Lower leg skin (tissue), 4 donors: ENCODE measurements around the gene DNAAF8. TPM values are rescaled to one million over a fixed set of nuclear protein-coding genes. Genes with fewer than 3 reads are reported as not detected.

ENCODE experiments used
- DNase-seq, 2 donors: peaks; one replicate each; pipeline ENCODE4 v3.0.0-alpha.2; 2019; ENCODE audit warnings: low spot score in 2 of 2
- H3K4me3 ChIP-seq: fragments of 200-600 bp; sonication (generic); 2 replicates; pipeline ENCODE4 v1.5.1; 2017; ENCODE audit warnings: mild to moderate bottlenecking, low read depth; ENCODE audit not compliant: poor library complexity, severe bottlenecking
- POLR2A ChIP-seq, 2 donors: fragments of 450-650 bp; IDR thresholded peaks; one replicate each; pipeline ENCODE4 v1.6.1; 2016 to 2017; ENCODE audit warnings: antibody characterized with exemption in 2 of 2, mild to moderate bottlenecking in 1 of 2, moderate library complexity in 1 of 2
- WGBS, 2 donors: methylation state at CpG; one replicate each; pipeline ENCODE4 v1.1.5; 2018; 5-methylcytosine and 5-hydroxymethylcytosine counted together
- intact Hi-C: fragments of 100-400 bp; cut with DNase I; formaldehyde crosslinking; loops from one replicate; pipeline ENCODE4 v1.15.0; 2023; ENCODE audit warnings: low total_unique reads
- total RNA-seq, 4 donors: library from RNA; depleted of rRNA; stranded (reverse); fragments of >200 nt; gene quantifications; one replicate each; pipeline ENCODE4 v1.1.0, GENCODE V29; 2016
- TF ChIP-seq, protein P1 (sequence below), 3 donors: fragments of 450-650 bp; IDR thresholded peaks; one replicate each; pipeline ENCODE4 v1.5.1; 2016; ENCODE audit warnings: antibody characterized with exemption in 3 of 3, mild to moderate bottlenecking in 3 of 3, moderate library complexity in 2 of 3

The DNAAF8 gene
- total RNA-seq, 4 donors from 2014 or later: 0.16 to 1.4 TPM; not detected in 2

GRCh38 chr16:4726616-4727015, 7.7 kb upstream of the DNAAF8 start:
- WGBS, 2 donors: 86 to 89% methylated on average over 17 to 18 of the region's 18 CpGs
- intact Hi-C loops: no loop called here
- DNase-seq: no peak
- no peak for TF ChIP-seq POLR2A (IDR thresholded peaks at IDR 0.05)
- TF ChIP-seq, protein P1, sequence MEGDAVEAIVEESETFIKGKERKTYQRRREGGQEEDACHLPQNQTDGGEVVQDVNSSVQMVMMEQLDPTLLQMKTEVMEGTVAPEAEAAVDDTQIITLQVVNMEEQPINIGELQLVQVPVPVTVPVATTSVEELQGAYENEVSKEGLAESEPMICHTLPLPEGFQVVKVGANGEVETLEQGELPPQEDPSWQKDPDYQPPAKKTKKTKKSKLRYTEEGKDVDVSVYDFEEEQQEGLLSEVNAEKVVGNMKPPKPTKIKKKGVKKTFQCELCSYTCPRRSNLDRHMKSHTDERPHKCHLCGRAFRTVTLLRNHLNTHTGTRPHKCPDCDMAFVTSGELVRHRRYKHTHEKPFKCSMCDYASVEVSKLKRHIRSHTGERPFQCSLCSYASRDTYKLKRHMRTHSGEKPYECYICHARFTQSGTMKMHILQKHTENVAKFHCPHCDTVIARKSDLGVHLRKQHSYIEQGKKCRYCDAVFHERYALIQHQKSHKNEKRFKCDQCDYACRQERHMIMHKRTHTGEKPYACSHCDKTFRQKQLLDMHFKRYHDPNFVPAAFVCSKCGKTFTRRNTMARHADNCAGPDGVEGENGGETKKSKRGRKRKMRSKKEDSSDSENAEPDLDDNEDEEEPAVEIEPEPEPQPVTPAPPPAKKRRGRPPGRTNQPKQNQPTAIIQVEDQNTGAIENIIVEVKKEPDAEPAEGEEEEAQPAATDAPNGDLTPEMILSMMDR (IDR thresholded peaks at IDR 0.05): no peak
- H3K4me3 ChIP-seq: no peak overlapping the region

DNA sequence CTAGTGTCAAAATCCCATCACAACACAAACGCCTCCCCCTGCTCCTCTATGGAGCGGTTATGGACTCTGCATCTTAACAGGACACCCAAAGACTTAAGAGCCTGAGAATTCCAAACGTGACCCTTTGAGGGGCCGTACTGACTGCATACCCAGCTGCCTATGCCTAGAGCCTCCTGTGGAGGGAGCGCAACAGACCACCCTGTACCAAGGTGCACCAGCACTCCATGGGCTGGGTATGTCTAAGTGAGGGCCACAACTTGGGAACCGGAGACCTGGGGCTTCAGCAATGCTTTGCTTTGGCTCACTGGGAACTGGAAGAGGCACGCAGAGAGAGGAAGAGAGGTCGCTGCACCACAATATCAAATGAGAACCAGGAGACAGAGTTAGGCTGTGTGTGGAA, 5.7 kb upstream of the DNAAF8 start:
- TF ChIP-seq, protein P1 (IDR thresholded peaks at IDR 0.05): no peak
- no peak for TF ChIP-seq POLR2A (IDR thresholded peaks at IDR 0.05)
- no peak overlapping the region for H3K4me3 ChIP-seq
- intact Hi-C loops: no loop called here
- WGBS, 2 donors: 94% methylated on average over 8 of the region's 8 CpGs
- no peak for DNase-seq

GRCh38 chr16:4729876-4730275, 4.5 kb upstream of the DNAAF8 start:
- TF ChIP-seq, protein P1 (IDR thresholded peaks at IDR 0.05): no peak
- 95 to 96% methylated on average over 15 of the region's 15 CpGs for WGBS, 2 donors
- intact Hi-C loops: no loop called here
- no peak for DNase-seq
- no peak overlapping the region for H3K4me3 ChIP-seq

- 32 to 35% methylated on average over 17 of the region's 17 CpGs for WGBS, 2 donors
- DNase-seq: no peak
- peak overlapping the region; percentile 78 for H3K4me3 ChIP-seq
- TF ChIP-seq, protein P1 (IDR thresholded peaks at IDR 0.05): no peak
- TF ChIP-seq POLR2A (IDR thresholded peaks at IDR 0.05): no peak
- intact Hi-C loops: no loop called here
Measured at GRCh38 chr16:4733211-4733742, 1.1 kb upstream of the DNAAF8 start.

GRCh38 chr16:4733747-4734062, 632 bp upstream of the DNAAF8 start:
- intact Hi-C loops: no loop called here
- DNase-seq: no peak
- WGBS, 2 donors: 0% methylated on average over 17 to 19 of the region's 19 CpGs
- no peak for TF ChIP-seq POLR2A (IDR thresholded peaks at IDR 0.05)
- TF ChIP-seq, protein P1 (IDR thresholded peaks at IDR 0.05): no peak
- peak overlapping the region; percentile 78 for H3K4me3 ChIP-seq
